K562 (cell line): ENCODE measurements around the gene ADM. TPM values are rescaled to one million over a fixed set of nuclear protein-coding genes. Genes with fewer than 3 reads are reported as not detected.
A peak's percentile ranks its signal among the peaks of the same experiment; 100 is the strongest.

Experiments
- CC2D1A ChIP-seq: fragments of 450-650 bp; IDR thresholded peaks from 2 replicates; pipeline ENCODE4 v1.6.1; 2017; ENCODE audit warnings: mild to moderate bottlenecking
- CEBPG ChIP-seq, 3 experiments: fragments of 200-800 bp in 1 of 3; sonication (Bioruptor generic) in 1 of 3; sonication (generic) in 1 of 3; formaldehyde crosslinking in 1 of 3; IDR thresholded peaks in 2 of 3; conservative IDR thresholded peaks in 1 of 3; 2 replicates each; pipeline versions ENCODE4 v1.6.1 to v1.8.0; 2016 to 2022; ENCODE audit warnings: missing compliant biosample characterization in 2 of 3, missing genetic modification characterization in 2 of 3, mild to moderate bottlenecking in 1 of 3, missing genetic modification reagents in 1 of 3
- CUX1 ChIP-seq: fragments of 200-800 bp; sonication (Bioruptor generic); IDR thresholded peaks from 2 replicates; pipeline ENCODE4 v1.6.1; 2016; ENCODE audit warnings: missing genetic modification characterization, missing compliant biosample characterization
- FOXA3 ChIP-seq, 2 experiments: fragments of 450-650 bp in 1 of 2; sonication (generic) in 1 of 2; formaldehyde crosslinking; IDR thresholded peaks in 1 of 2; conservative IDR thresholded peaks in 1 of 2; 2 replicates each; pipeline versions ENCODE4 v1.4.0 to v1.8.0; 2020 to 2022; ENCODE audit warnings: mild to moderate bottlenecking in 2 of 2, missing genetic modification reagents in 1 of 2
- FOXK2 ChIP-seq, 2 experiments: fragments of 450-650 bp; IDR thresholded peaks in 1 of 2; conservative IDR thresholded peaks in 1 of 2; 2 replicates each; pipeline ENCODE4 v1.6.1; 2016; ENCODE audit warnings: low read depth in 2 of 2, mild to moderate bottlenecking in 1 of 2
- HDAC1 ChIP-seq, 2 experiments: fragments of 450-650 bp; IDR thresholded peaks; 2 replicates each; pipeline ENCODE4 v1.6.1; 2016 to 2017; ENCODE audit warnings: inconsistent platforms in 1 of 2, mild to moderate bottlenecking in 1 of 2, moderate library complexity in 1 of 2
- HDAC2 ChIP-seq: fragments of 450-650 bp; IDR thresholded peaks from 2 replicates; pipeline ENCODE4 v1.6.1; 2016; ENCODE audit warnings: mild to moderate bottlenecking
- LARP7 ChIP-seq: fragments of 450-650 bp; IDR thresholded peaks from 2 replicates; pipeline ENCODE4 v1.6.1; 2016
- MTA2 ChIP-seq: fragments of 450-650 bp; IDR thresholded peaks from 2 replicates; pipeline ENCODE4 v1.6.1; 2016; ENCODE audit warnings: low read depth
- NCOR1 ChIP-seq: fragments of 450-650 bp; IDR thresholded peaks from 2 replicates; pipeline ENCODE4 v1.6.1; 2016; ENCODE audit warnings: mild to moderate bottlenecking, moderate library complexity
- PTBP1 ChIP-seq: fragments of 200-400 bp; formaldehyde crosslinking; IDR thresholded peaks from 2 replicates; pipeline ENCODE4 v1.6.1; 2017; ENCODE audit warnings: low read depth, low read length
- SMARCE1 ChIP-seq: fragments of 450-650 bp; IDR thresholded peaks from 2 replicates; pipeline ENCODE4 v1.7.1; 2016; ENCODE audit warnings: mild to moderate bottlenecking
- SMC3 ChIP-seq: conservative IDR thresholded peaks from 2 replicates; pipeline ENCODE4 v1.6.1; 2011; ENCODE audit warnings: low read depth, low read length, improper control_type of control experiment; ENCODE audit not compliant: insufficient read depth
- SRF ChIP-seq, 2 experiments: fragments of 250-450, 450-650 bp in 1 of 2; sonication (Bioruptor Pico) in 1 of 2; sonication (generic) in 1 of 2; formaldehyde crosslinking; IDR thresholded peaks; 2 replicates each; pipeline versions ENCODE4 v1.5.0 to v1.5.1; 2020 to 2022; ENCODE audit warnings: mild to moderate bottlenecking in 1 of 2, missing genetic modification reagents in 1 of 2
- ZNF644 ChIP-seq: fragments of 200-800 bp; sonication (Bioruptor generic); IDR thresholded peaks from 2 replicates; pipeline ENCODE4 v1.6.1; 2016; ENCODE audit warnings: low read depth, missing genetic modification characterization, missing compliant biosample characterization
- polyA plus RNA-seq, 8 experiments: library from polyadenylated mRNA; depleted of rRNA in 4 of 8; stranded (reverse) in 5 of 8; unstranded in 3 of 8; fragments of >200 nt; fragmentation: Nextera tagmentation in 2 of 8; fragmentation: Illumina TruSeq in 1 of 8; extraction: Ambion mirVana in 2 of 8; extraction: Trizol in 1 of 8; gene quantifications; 2 replicates each; pipeline versions ENCODE4 v1.2.1 to v1.2.3, GENCODE V29; 2011 to 2014; ENCODE audit warnings: inconsistent platforms in 1 of 8, missing spikeins in 1 of 8
- total RNA-seq, 7 experiments: library from RNA; depleted of rRNA in 6 of 7; stranded (reverse); fragments of >200 nt in 6 of 7; fragmentation: Illumina TruSeq in 2 of 7; extraction: Trizol in 2 of 7; gene quantifications; 2 replicates each; pipeline versions ENCODE4 v1.2.1 to v1.2.3, GENCODE V29; 2011 to 2021; ENCODE audit warnings: low replicate concordance in 1 of 7
- TF ChIP-seq, protein P1 (sequence below), 2 experiments: fragments of 450-650 bp in 1 of 2; sonication (generic) in 1 of 2; formaldehyde crosslinking in 1 of 2; IDR thresholded peaks in 1 of 2; conservative IDR thresholded peaks in 1 of 2; 2 replicates each; pipeline versions ENCODE4 v1.6.1 to v1.8.1; 2016 to 2023; ENCODE audit warnings: mild to moderate bottlenecking in 2 of 2, moderate library complexity in 2 of 2, inconsistent platforms in 1 of 2, missing genetic modification reagents in 1 of 2
- TF ChIP-seq, protein P2 (sequence below): sonication (generic); IDR thresholded peaks from 2 replicates; pipeline ENCODE4 v1.6.1; 2016

ADM gene
- total and polyA plus RNA-seq, 9 of the 15 experiments (the other 6 are each of a cell fraction or from before 2014, with no cell fraction given) = 0.23 to 0.49 (median 0.32) TPM; not detected in 6

- TF ChIP-seq CUX1 (CRISPR knock-in tag) = no peak
- TF ChIP-seq NCOR1 = no peak
- TF ChIP-seq, protein P1, sequence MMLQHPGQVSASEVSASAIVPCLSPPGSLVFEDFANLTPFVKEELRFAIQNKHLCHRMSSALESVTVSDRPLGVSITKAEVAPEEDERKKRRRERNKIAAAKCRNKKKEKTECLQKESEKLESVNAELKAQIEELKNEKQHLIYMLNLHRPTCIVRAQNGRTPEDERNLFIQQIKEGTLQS (IDR thresholded peaks at IDR 0.05) = peak; percentile 73
- TF ChIP-seq, protein P1 (CRISPR knock-in tag; conservative IDR thresholded peaks at IDR 0.05) = no peak
- no peak for TF ChIP-seq FOXA3 (CRISPR knock-in tag; conservative IDR thresholded peaks at IDR 0.05 in 1 of 2, IDR thresholded peaks at IDR 0.05 in 1 of 2)
- TF ChIP-seq, protein P2, sequence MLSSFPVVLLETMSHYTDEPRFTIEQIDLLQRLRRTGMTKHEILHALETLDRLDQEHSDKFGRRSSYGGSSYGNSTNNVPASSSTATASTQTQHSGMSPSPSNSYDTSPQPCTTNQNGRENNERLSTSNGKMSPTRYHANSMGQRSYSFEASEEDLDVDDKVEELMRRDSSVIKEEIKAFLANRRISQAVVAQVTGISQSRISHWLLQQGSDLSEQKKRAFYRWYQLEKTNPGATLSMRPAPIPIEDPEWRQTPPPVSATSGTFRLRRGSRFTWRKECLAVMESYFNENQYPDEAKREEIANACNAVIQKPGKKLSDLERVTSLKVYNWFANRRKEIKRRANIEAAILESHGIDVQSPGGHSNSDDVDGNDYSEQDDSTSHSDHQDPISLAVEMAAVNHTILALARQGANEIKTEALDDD = no peak; the same call in 1 of the 2 replicates
- peak; percentile 51 for TF ChIP-seq SMC3
- 0 out of 4 replicates have a peak, but pooled peaks of 1 of the 2 experiments have one; percentile 27 for TF ChIP-seq FOXK2 (conservative IDR thresholded peaks at IDR 0.05 in 1 of 2, IDR thresholded peaks at IDR 0.05 in 1 of 2; ENCODE audit: low read depth in 2 of 2)
- peak; percentile 91 for TF ChIP-seq CC2D1A
- 0 out of 2 replicates have a peak, but pooled peaks have one; percentile 11 for TF ChIP-seq PTBP1
- peak; percentile 79 for TF ChIP-seq SMARCE1
- no peak for TF ChIP-seq HDAC2
- no peak for TF ChIP-seq ZNF644 (tag)
- peak in 1 of 2 experiments; percentile 47; a peak in 1 of 4 replicates for TF ChIP-seq HDAC1 (IDR thresholded peaks at IDR 0.05)
- TF ChIP-seq LARP7 = 0 out of 2 replicates have a peak, but pooled peaks have one; percentile 88
- 0 out of 2 replicates have a peak, but pooled peaks have one; percentile 5 for TF ChIP-seq MTA2
- TF ChIP-seq SRF (CRISPR knock-in tag; IDR thresholded peaks at IDR 0.05) = no peak
- peak; percentile 70 for TF ChIP-seq CEBPG (CRISPR knock-in tag; IDR thresholded peaks at IDR 0.05)
- TF ChIP-seq CEBPG (tag; conservative IDR thresholded peaks at IDR 0.05 in 1 of 2, IDR thresholded peaks at IDR 0.05 in 1 of 2) = peak; percentile 80 to 85
Measured at GRCh38 chr11:10307400-10308200, 2.7 kb downstream of the ADM start (continued).
